Measurements from ENCODE around the gene NGFR.

Gene NGFR

DNA sequence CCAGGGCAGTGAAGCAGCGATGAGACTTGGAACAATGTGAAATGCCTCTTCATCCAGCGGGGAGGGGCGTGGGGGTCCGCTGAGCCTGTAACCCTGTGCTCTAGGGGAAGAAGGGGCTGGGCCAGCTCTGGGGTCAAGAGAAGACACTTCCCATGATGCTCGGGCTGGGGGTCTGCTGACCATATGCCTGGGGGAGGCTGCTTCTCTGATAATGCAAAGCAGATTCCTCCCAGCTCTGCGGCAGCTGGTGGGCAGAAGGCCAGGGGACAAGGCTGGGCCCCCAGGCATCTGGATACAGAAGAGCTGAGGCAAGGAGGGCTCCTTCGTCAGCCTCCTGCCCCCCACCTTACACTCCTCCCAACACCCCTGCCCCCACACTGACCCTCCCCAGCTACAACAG, 24.7 kb downstream of the NGFR start:
- no peak for DNase-seq

DNA sequence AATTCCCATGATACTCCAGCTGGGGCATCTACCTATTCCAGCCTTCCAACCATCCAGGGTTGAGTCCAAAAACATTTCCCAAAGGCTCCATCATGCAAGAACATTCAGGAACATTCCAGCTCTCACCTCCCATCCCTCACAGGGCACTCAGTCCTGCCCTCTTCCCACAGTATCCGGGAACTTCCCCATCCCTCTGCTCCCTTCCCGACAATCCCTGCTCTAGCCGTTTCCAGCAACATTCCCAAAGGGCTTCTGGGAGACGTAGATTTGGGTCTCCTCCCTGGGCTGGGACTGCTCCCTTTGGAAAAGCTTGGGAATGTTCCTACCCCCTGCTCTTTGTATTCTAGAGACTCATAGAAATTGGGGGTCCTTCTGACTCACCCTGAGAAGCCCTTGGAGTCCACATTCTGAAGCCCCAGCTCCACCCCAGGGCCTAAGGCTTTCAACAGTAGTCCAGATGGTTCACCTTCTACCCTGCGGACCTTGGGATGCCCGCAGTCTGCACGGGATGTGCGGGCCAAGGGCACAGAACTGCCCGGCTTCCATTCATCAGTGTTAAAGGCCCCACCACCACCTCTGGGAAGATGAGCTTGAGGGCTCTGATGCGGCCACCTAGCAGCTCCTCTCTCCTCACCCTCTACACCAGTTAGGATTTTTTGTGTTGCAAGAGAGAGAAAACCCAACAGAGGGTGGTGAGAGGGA, 25.4 kb downstream of the NGFR start:
- no peak for DNase-seq

GRCh38 chr17:49521088-49521450, 26.0 kb downstream of the NGFR start:
- no peak for DNase-seq

GRCh38 chr17:49521471-49522356, 26.6 kb downstream of the NGFR start:
- no peak for DNase-seq

DNA sequence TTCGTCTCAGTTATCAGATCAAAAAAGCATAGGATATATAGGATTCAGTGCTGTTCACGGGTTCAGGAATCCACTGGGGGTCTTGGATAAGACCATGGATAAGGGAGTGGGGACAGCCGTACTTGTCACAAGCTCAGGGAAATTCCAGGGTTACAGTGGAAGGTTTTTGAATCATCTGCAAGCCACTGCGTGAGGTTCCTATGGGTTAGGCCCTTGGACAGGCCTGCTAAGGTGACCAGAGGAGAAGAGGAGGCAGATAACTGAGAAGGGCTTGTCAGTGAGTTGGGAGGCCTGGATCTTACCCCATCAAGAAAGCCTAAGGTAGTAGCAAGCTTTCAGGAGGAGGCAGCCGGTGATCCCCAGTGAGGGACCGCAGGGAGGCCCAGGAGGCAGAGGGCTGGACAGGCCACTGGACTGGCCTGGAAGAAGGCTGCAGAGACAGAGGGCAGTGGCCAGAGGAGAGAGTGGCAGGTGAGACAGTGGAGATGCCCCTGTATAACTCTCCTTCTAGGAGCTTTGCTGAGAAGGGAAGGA, 27.3 kb downstream of the NGFR start:
- no peak for DNase-seq

- no peak for DNase-seq
Observed at GRCh38 chr17:49523196-49523595, 28.1 kb downstream of the NGFR start.

DNA sequence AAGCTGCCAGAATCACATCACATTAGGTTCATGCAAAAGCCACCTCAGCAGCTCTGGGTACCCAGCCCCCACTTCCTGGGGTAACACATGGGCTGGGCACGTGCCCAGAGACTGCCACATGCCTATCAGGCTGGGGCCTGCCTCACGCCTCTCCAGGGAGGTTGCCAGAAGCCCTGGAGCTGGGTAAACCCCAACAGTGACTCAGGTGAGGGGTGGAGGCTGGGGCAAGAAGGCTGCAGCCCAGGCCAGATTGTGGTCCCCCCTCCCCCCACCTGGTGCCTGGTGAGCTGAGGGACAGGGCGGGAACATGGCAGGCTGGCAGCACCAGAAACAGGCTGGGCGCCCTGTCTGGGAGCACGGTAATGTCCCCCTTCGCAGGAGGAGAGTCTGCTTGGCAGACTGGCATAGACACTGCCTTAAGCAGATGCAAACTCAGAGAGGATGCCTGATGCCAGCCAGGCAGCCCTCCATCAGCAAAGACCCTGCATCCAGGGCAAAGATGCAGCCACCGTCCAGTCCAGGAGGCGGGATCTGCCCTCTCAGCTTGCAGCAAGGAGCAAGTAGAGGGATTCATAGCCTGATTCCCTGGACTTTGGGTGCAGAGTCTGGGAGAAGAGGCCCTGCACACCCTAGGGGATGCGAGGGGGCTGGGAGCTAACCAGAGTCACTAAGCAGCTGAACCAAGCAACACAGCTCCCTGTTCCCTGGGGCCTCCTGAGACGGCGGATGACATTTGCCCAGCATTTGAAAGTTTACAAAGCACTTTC, 28.8 kb downstream of the NGFR start:
- peak; percentile 85 for DNase-seq

- no peak for DNase-seq
Observed at GRCh38 chr17:49524473-49525359, 29.6 kb downstream of the NGFR start.

DNA sequence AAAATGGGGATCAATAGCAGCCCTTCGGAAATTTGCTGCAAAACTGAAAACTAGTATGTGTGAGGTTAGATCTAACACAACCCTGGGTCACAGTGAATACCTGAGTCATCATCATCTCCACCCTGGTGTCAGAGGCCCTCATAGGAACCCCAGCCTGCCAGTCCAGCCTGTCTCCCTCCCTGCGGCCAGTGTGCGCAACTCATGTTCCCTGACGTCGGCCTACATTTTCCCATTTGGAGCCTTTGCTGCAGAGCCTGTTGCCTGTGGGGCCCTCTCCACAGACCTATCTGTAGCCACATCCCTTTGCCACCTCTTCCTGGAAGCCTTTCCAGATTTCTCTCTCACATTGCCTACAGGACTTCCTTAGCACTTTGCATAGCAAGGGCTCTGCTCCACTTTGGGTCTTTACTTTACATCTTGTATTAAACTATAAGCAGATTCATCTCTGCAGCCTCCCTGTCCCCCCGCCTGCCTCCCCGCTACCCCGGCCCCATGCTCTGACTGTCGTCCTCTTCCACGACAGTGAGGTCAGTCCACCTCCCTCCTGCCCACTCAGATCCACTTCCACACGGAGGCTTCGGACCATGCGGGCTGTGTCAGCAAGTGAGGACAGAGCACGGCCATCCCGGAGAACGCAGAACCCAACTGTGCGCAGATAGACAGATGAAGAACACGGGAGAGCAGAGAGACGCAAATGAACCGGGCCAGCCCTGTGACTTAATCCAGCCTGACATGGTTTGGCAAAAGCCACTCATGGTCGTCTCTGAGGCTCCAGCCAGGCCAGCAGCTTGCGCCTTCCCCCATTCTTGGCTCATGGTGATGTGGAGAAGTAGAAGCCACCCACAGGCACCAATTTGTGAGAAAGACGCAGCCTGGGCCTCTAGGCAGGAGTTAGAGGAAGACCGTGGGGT, 31.0 kb downstream of the NGFR start:
- DNase-seq: peak; percentile 8

- DNase-seq: no peak
Observed at GRCh38 chr17:49527927-49528651, 33.0 kb downstream of the NGFR start.

GRCh38 chr17:49528966-49529365, 33.9 kb downstream of the NGFR start:
- DNase-seq: no peak

- DNase-seq: no peak
Observed at GRCh38 chr17:49530118-49530517, 35.0 kb downstream of the NGFR start.

DNA sequence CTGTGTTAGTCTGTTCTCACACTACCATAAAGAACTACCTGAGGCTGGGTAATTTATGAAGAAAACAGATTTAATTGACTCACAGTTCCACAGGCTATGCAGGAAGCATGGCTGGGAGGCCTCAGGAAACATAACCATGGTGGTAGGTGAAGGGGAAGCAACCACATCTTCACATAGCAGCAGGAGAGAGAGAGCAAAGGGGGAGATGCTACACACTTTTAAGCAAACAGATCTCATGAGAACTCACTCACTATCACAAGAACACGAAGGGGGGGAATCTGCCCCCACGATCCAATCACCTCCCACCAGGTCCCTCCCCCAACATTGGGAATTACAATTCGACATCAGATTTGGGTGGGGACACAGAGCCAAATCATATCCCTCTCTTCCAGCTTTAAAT, 48.8 kb downstream of the NGFR start:
- no peak for DNase-seq

DNA sequence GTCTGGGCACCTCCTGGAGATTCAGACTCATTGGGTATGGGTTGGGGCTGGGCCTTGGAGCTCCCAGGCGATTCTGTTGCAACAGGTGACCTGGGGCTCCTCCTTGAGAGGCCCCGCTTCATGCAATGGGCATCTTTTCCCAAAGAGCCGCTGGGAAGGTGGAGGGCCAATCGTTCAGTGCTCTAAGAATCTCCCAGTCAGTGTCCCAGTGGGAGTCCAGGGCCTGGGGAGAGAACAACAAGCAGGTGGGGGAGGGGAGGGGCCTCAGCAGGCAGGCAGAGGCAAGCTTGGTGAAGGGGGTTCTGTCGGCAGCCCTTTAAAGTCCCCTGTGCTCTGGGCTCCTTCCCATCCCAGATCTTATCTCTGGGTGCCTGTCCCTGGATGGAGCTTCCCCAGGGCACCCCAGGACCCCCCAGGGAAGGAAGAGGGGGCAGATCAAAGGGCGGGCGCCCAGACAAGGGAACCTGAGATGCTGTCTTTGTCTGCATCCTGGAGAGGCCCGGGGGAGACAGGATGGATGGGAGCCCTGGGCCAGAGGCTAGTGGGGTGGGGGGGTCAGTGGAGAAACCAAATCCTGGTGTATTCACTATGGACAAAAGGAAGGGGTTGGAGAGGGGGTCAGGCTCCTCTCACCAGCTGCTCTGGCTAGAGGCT, 50.0 kb downstream of the NGFR start:
- DNase-seq: no peak

- DNase-seq: no peak
Observed at GRCh38 chr17:49545806-49546545, 50.9 kb downstream of the NGFR start.

- DNase-seq: no peak
Observed at GRCh38 chr17:49546546-49547535, 51.7 kb downstream of the NGFR start.

GRCh38 chr17:49547566-49547965, 52.5 kb downstream of the NGFR start:
- no peak for DNase-seq

DNA sequence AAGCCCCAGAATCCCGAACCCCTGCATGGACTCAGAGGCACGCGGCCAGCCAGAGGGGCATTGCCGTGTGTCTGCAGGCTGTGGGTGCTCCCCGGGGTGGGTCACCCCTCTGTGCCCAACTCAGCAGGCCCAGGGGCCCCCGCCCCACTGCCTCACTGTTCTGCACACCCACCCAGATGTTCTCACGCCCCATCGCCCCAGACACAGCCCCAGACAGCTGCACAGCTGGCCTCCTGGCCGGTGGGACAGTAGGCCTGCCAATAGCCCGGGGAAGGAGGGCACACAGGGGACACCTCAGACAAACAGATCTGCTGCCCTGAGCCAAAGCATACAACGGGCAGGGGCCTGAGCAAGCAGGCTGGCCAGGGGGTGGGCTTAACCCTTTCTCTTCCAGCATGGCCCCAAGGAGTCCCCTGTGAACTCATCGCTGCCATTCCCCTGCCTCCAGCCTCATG, 53.0 kb downstream of the NGFR start:
- DNase-seq: no peak

All from NCI-H446 treated with DMSO at 0.1 percent for 48 hours (cell line).